HG03571 (cell line): ENCODE measurements around the gene MEGF8.
A peak's percentile ranks its signal among the peaks of the same experiment; 100 is the strongest.

ENCODE experiments used
- ATAC-seq: cut with Tn5 transposase; IDR thresholded peaks from one replicate; pipeline ENCODE4 v1.9.1; 2021; ENCODE audit not compliant: unreplicated experiment

MEGF8 gene

GRCh38 chr19:42287017-42287826 is 38.2 kb upstream of the MEGF8 start:
- ATAC-seq, result no peak

GRCh38 chr19:42287827-42288107 is 37.7 kb upstream of the MEGF8 start:
- no peak for ATAC-seq

DNA sequence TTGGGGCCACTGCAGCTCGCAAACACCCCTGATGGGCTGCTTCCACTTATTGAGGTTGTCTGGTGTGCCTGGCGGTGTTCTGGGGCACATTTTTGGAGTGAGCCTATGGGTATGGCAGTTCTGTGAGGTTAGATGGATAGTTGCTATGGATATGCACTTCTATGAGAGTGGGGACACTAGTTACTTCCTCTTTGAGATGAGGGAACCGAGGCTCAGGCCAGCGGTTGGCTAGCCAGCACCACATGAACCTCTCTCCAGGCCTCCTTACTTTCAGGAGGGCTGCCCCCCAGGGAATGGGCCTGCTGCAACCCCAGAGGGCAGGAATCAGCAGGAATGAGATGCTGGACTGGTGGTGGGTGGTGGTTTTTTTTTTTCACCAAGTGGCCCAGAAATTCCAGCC is 37.0 kb upstream of the MEGF8 start:
- ATAC-seq, result no peak

DNA sequence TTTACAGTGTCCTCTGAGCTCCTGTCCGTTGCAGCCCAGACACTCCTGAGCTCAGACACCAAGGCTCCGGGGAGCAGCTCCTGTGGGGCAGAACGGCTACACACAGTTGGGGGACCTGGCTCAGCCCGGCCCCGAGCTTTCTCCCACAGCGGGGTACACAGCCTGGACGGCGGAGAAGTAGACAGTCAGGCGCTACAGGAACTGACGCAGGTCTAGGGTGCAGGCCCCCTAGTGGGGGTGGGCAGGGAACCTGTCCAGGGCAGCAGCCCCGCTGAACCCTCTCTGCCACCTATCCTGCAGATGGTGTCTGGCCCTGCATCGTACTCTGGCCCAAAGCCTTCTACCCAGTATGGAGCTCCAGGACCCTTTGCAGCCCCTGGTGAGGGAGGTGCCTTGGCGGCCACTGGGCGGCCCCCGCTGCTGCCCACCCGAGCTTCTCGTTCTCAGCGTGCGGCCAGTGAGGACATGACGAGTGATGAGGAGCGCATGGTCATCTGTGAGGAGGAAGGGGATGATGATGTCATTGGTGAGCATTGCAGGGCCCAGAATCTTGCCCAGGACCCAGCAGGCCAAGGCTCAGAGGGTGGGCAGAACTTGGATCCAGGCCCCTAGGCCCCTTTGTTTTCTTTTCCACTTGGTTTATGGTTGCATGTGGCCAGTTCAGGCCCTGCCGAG is 36.4 kb upstream of the MEGF8 start:
- no peak for ATAC-seq

DNA sequence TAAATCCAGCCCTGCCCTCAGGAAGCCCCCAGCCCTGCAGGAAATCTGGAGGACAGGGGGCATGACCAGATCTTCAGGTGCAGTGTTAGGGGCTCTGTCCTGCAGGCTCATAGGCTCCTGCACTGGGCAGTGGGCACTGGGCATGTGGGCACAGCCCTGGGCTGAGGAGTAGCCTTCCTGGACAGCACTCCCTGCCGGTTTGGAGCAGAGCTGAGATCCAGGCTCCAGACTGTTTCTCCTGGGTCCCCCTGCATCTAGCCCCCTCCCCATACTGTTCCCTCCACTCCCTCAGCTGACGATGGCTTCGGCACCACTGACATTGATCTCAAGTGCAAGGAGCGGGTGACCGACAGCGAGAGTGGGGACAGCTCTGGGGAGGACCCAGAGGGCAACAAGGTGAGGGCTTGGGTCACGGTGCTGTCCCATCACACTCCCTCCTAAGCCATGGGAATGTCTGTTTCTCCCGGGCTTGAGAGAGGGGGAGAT is 35.8 kb upstream of the MEGF8 start:
- ATAC-seq, result no peak

DNA sequence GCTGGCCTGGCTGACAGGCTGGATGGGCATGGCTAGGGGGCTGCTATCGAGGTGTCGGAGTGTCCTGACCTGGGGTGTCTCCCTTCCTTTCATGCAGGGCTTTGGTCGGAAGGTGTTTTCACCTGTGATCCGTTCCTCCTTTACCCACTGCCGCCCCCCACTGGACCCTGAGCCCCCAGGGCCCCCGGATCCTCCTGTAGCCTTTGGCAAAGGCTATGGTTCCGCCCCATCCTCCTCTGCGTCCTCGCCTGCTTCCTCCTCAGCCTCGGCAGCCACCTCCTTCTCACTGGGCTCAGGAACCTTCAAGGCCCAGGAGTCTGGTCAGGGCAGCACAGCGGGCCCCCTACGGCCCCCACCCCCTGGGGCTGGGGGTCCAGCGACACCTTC is 35.3 kb upstream of the MEGF8 start:
- ATAC-seq, result no peak

- no peak for ATAC-seq
These were observed 34.7 kb upstream of the MEGF8 start for GRCh38 chr19:42290523-42291434.

DNA sequence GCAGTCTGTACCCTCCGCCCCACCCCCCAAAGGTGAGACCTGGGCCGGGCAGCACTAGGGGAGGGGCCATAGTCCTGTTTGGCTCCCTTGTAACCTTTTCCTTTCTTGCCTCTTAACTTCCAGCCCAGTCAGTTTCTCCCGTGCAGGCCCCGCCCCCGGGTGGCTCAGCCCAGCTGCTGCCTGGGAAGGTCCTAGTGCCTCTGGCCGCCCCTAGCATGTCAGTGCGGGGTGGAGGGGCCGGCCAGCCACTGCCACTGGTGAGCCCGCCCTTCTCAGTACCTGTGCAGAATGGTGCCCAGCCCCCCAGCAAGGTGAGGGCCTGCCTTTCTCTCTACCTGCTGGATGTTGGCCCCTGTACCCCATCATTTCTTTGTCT is 34.0 kb upstream of the MEGF8 start:
- no peak for ATAC-seq

GRCh38 chr19:42292042-42292960 is 33.1 kb upstream of the MEGF8 start:
- no peak for ATAC-seq

GRCh38 chr19:42292963-42293362 is 32.5 kb upstream of the MEGF8 start:
- no peak for ATAC-seq

DNA sequence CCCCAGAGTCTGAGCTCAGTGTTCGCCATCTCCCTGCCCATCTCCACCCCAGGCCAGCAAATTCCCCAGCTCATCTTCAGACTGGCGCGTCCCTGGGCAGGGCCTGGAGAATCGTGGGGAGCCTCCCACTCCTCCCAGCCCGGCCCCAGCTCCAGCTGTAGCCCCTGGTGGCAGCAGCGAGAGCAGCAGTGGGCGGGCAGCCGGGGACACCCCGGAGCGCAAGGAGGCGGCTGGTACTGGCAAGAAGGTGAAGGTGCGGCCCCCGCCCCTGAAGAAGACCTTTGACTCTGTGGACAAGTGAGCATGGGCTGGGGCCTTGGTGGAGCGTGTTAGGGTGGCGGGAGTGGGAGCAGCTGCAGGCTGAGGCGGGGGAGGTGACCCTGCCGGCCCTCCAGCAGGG is 31.9 kb upstream of the MEGF8 start:
- ATAC-seq, result no peak

DNA sequence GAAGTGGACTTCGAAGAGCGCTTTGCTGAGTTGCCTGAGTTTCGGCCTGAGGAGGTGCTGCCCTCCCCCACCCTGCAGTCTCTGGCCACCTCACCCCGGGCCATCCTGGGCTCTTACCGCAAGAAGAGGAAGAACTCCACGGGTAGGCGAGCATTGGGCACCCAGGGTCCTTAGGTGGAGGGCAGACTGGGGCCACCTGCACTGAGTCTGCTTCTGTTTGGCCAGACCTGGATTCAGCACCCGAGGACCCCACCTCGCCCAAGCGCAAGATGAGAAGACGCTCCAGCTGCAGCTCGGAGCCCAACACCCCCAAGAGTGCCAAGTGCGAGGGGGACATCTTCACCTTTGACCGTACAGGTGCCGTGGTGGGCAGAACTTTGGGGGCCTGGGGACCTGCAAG is 31.5 kb upstream of the MEGF8 start:
- ATAC-seq, result no peak

DNA sequence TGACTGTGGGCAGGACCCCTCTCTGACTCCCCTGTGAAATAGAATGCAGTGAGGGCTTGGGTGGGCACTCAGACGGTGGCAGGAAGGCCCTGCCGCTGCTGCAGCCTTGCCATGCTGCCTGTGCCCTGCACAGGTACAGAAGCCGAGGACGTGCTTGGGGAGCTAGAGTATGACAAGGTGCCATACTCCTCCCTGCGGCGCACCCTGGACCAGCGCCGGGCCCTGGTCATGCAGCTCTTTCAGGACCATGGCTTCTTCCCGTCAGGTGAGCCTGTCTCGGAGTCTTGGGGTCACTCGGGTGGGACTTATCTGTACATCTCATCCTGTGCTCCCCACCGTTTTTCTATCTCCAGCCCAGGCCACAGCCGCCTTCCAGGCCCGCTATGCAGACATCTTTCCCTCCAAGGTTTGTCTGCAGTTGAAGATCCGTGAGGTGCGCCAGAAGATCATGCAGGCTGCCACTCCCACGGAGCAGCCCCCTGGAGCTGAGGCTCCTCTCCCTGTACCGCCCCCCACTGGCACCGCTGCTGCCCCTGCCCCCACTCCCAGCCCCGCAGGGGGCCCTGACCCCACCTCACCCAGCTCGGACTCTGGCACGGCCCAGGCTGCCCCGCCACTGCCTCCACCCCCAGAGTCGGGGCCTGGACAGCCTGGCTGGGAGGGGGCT is 30.8 kb upstream of the MEGF8 start:
- ATAC-seq, result no peak

GRCh38 chr19:42295342-42295741 is 30.1 kb upstream of the MEGF8 start:
- ATAC-seq, result no peak

GRCh38 chr19:42295831-42296525 is 29.5 kb upstream of the MEGF8 start:
- ATAC-seq, result no peak

- no peak for ATAC-seq
These were observed 28.4 kb upstream of the MEGF8 start for GRCh38 chr19:42297039-42297438.

- peak; percentile 18 for ATAC-seq
These were observed 23.7 kb upstream of the MEGF8 start, which contains the start of gene PRR19 for GRCh38 chr19:42301646-42302203. Gene PRR19 (plus strand): TSS chr19:42302132. CDS start chr19:42309585, 7,453 bp downstream.

DNA sequence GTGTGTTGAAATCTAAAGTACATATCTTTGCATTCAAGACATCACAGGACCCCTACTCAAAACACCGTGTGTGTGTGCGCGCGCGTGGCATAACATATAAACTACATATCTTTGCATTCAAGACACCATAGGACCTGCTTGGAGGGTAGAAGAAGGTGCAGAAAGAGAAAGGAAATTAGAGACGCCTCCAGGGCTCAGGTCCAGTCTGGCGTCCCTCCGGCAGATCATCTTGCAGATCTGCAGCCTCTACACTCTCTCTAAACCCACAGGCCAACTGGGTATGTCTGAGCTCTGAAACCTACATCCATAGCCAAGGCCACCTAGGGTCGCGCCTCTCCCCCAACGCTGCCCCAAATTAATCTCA is 22.4 kb upstream of the MEGF8 start:
- no peak for ATAC-seq

DNA sequence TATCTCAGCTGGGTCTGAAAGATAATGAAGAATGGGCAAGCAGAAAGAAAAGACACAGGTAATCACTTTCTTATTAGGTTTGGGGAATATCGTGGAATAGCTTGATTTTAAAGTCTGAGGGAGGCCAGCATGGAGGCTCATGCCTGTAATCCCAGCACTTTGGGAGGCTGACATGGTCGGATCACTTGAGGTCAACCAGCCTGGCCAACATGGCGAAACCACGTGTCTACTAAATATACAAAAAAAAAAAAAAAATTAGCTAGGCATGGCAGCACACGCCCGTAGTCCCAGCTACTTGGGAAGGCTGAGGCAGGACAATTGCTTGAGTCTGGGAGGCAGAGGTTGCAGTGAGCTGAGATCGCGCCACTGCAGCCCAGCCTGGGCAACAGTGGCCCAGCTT is 21.6 kb upstream of the MEGF8 start:
- ATAC-seq, result no peak
